ENCODE measurements around the gene LIPE.
"Not testable (repeated sequence)": the region's sequence is repeated elsewhere in the genome, so short reads cannot be mapped to it uniquely, and the experiment has no call there.

The LIPE gene

GRCh38 chr19:42450314-42450934 lies 23.2 kb upstream of the LIPE start:
- Histone ChIP-seq H3K9me3 (ENCODE audit: low read length) (no peaks in the 10 kb centered on the region), H3K4me3 (ENCODE audit: low read depth, low read length, poor library complexity, severe bottlenecking) (no peak overlapping the region), H3K9ac (ENCODE audit: low read length) (no peak overlapping the region), H3K36me3 (ENCODE audit: insufficient read depth, low read length) (no peaks in the 10 kb centered on the region), H3F3A (ENCODE audit: insufficient read depth, low read length) (no peaks in the 10 kb centered on the region), H4K20me1 (ENCODE audit: insufficient read depth, low read length) (no peaks in the 10 kb centered on the region), H3K4me1 (ENCODE audit: insufficient read depth, low read length, severe bottlenecking) (peaks cover 9% of the 10 kb centered on the region), H3K27me3 (ENCODE audit: insufficient read depth, low read length) (no peaks in the 10 kb centered on the region), H3K4me2 (ENCODE audit: low read length) (no peak overlapping the region), H3K27ac (ENCODE audit: low read depth, low read length, poor library complexity, severe bottlenecking) (no peak overlapping the region), H3K9me2 (ENCODE audit: low read depth, low read length) (no peaks in the 10 kb centered on the region), H2AFZ (ENCODE audit: low read length) (no peak overlapping the region), H3K79me2 (ENCODE audit: insufficient read depth, low read length) (no peaks in the 10 kb centered on the region)
- TF ChIP-seq CTCF (IDR thresholded peaks at IDR 0.05; ENCODE audit: low read length) (peak; percentile 88), EZH2 (IDR thresholded peaks at IDR 0.05; ENCODE audit: borderline replicate concordance, low read length) (no peak)

GRCh38 chr19:42448306-42448705 lies 21.1 kb upstream of the LIPE start:
- not testable (repeated sequence) for H3K4me3 ChIP-seq (ENCODE audit: low read depth, low read length, poor library complexity, severe bottlenecking); H3K27ac ChIP-seq (ENCODE audit: low read depth, low read length, poor library complexity, severe bottlenecking); H3K9me2 ChIP-seq (ENCODE audit: low read depth, low read length); H3K27me3 ChIP-seq (ENCODE audit: insufficient read depth, low read length); H3K9ac ChIP-seq (ENCODE audit: low read length); H3K79me2 ChIP-seq (ENCODE audit: insufficient read depth, low read length); H4K20me1 ChIP-seq (ENCODE audit: insufficient read depth, low read length); H3K9me3 ChIP-seq (ENCODE audit: low read length); H3K4me2 ChIP-seq (ENCODE audit: low read length); H3K4me1 ChIP-seq (ENCODE audit: insufficient read depth, low read length, severe bottlenecking); H3F3A ChIP-seq (ENCODE audit: insufficient read depth, low read length); H3K36me3 ChIP-seq (ENCODE audit: insufficient read depth, low read length); H2AFZ ChIP-seq (ENCODE audit: low read length)

GRCh38 chr19:42445948-42446347 lies 18.8 kb upstream of the LIPE start:
- H3K9ac ChIP-seq (ENCODE audit: low read length): no peak overlapping the region
- H3F3A ChIP-seq (ENCODE audit: insufficient read depth, low read length): no peaks in the 10 kb centered on the region

More at GRCh38 chr19:42445948-42446347, 18.8 kb upstream of the LIPE start:
- H3K4me2 ChIP-seq (ENCODE audit: low read length): no peak overlapping the region
- no peaks in the 10 kb centered on the region for H3K79me2 ChIP-seq (ENCODE audit: insufficient read depth, low read length)
- H3K27ac ChIP-seq (ENCODE audit: low read depth, low read length, poor library complexity, severe bottlenecking): no peak overlapping the region
- no peaks in the 10 kb centered on the region for H4K20me1 ChIP-seq (ENCODE audit: insufficient read depth, low read length)
- no peak overlapping the region for H3K4me3 ChIP-seq (ENCODE audit: low read depth, low read length, poor library complexity, severe bottlenecking)
- H2AFZ ChIP-seq (ENCODE audit: low read length): no peak overlapping the region
- no peak for TF ChIP-seq CTCF (IDR thresholded peaks at IDR 0.05; ENCODE audit: low read length)
- TF ChIP-seq EZH2 (IDR thresholded peaks at IDR 0.05; ENCODE audit: borderline replicate concordance, low read length): no peak
- no peaks in the 10 kb centered on the region for H3K27me3 ChIP-seq (ENCODE audit: insufficient read depth, low read length)
- H3K4me1 ChIP-seq (ENCODE audit: insufficient read depth, low read length, severe bottlenecking): no peaks in the 10 kb centered on the region
- no peaks in the 10 kb centered on the region for H3K36me3 ChIP-seq (ENCODE audit: insufficient read depth, low read length)
- H3K9me3 ChIP-seq (ENCODE audit: low read length): no peaks in the 10 kb centered on the region
- no peaks in the 10 kb centered on the region for H3K9me2 ChIP-seq (ENCODE audit: low read depth, low read length)

Measured in OCI-LY1 (cell line).